Stimulated activated CD8-positive, alpha-beta memory T cell treated with anti-CD3 and anti-CD28 coated beads, Interleukin-2, amount 100 ng/mL, for 1 hour (primary cell): ENCODE measurements around the gene PTK6.

Experiments used
- DNase-seq, 2 donors: peaks; one replicate each; pipeline ENCODE4 v3.0.0-alpha.2; 2020; ENCODE audit warnings: low read depth in 2 of 2

PTK6 gene

GRCh38 chr20:63508072-63508768 lies 29.0 kb downstream of the PTK6 start:
- DNase-seq = no peak

GRCh38 chr20:63507083-63507743 lies 30.0 kb downstream of the PTK6 start:
- no peak for DNase-seq

- no peak for DNase-seq
These were observed 31.5 kb downstream of the PTK6 start for GRCh38 chr20:63505723-63506122.

- DNase-seq = no peak
These were observed 31.9 kb downstream of the PTK6 start for GRCh38 chr20:63505281-63505680.

GRCh38 chr20:63504642-63505041 lies 32.5 kb downstream of the PTK6 start:
- DNase-seq = no peak

GRCh38 chr20:63503524-63503923 lies 33.7 kb downstream of the PTK6 start:
- no peak for DNase-seq

GRCh38 chr20:63502671-63503172 lies 34.5 kb downstream of the PTK6 start:
- DNase-seq = no peak

GRCh38 chr20:63501818-63502670 lies 35.1 kb downstream of the PTK6 start:
- DNase-seq = no peak

GRCh38 chr20:63500902-63501817 lies 36.0 kb downstream of the PTK6 start:
- DNase-seq = no peak

GRCh38 chr20:63500151-63500901 lies 36.9 kb downstream of the PTK6 start:
- no peak for DNase-seq

- DNase-seq = no peak
These were observed 37.7 kb downstream of the PTK6 start for GRCh38 chr20:63499338-63499969.

GRCh38 chr20:63498960-63499337 lies 38.2 kb downstream of the PTK6 start, which contains the start of gene EEF1A2:
Gene EEF1A2, minus strand, starts transcription at chr20:63499083. Its CDS starts 1,320 bp downstream, at chr20:63497763.
- peak in 1 of 2 donors; percentile 12 for DNase-seq

- no peak for DNase-seq
These were observed 38.9 kb downstream of the PTK6 start for GRCh38 chr20:63497946-63498935.

- DNase-seq = no peak
These were observed 39.8 kb downstream of the PTK6 start for GRCh38 chr20:63497138-63497945.

GRCh38 chr20:63496596-63497120 lies 40.5 kb downstream of the PTK6 start:
- DNase-seq = no peak

GRCh38 chr20:63495741-63496595 lies 41.2 kb downstream of the PTK6 start:
- peak; percentile 63 for DNase-seq
